GM12878 (cell line): ENCODE results near the gene GPC5. TPM values are rescaled to one million over a fixed set of nuclear protein-coding genes. Genes with fewer than 3 reads are reported as not detected.

Experiments
- ATAC-seq: fragments of 200-7000 bp; cut with Tn5 transposase; 3 replicates; pipeline ENCODE4 v1.9.1; 2020; ENCODE audit warnings: mild to moderate bottlenecking, moderate library complexity
- BruUV-seq: library from RNA; stranded (reverse); fragments of 400-500 nt; replicated peaks from 2 replicates; lab custom pipeline; 2021; lab: Mats Ljungman, UMichigan
- CTCF ChIA-PET: fragments of 300-600 bp; sonication (Branson Sonifier 250); formaldehyde crosslinking; extraction: SDS; loops from one replicate; lab custom pipeline; 2021; ENCODE audit warnings: inconsistent platforms; lab: Yijun Ruan, JAX
- POLR2A ChIA-PET: fragments of 350-600 bp; formaldehyde crosslinking; extraction: SDS; loops from one replicate; lab custom pipeline; 2021; ENCODE audit warnings: inconsistent platforms; lab: Charles Lee
- RAD21 ChIA-PET: fragments of 300-600 bp; sonication (Branson Sonifier 250); formaldehyde crosslinking; loops from one replicate; lab custom pipeline; 2023; ENCODE audit warnings: antibody characterized with exemption; ENCODE audit not compliant: unreplicated experiment; lab: Charles Lee
- SMC1A ChIA-PET: fragments of 300-600 bp; sonication (Branson Sonifier 250); formaldehyde crosslinking; loops from one replicate; lab custom pipeline; 2023; ENCODE audit not compliant: unreplicated experiment, uncharacterized antibody; lab: Charles Lee
- DNase-seq: peaks from one replicate; pipeline ENCODE4 v3.0.0-alpha.2; 2011; ENCODE audit warnings: low read depth, low spot score
- FAIRE-seq: peaks from 3 replicates; lab custom pipeline; 2011; peaks lifted over from hg19 to GRCh38; lab: Jason Lieb, UNC
- H2AFZ ChIP-seq: 2 replicates; pipeline ENCODE4 v1.6.0; 2011; ENCODE audit warnings: low read depth, low read length, control low read depth; ENCODE audit not compliant: control insufficient read depth
- H3K27ac ChIP-seq: 2 replicates; pipeline ENCODE4 v1.5.1; 2011; ENCODE audit warnings: control low read depth; ENCODE audit not compliant: control insufficient read depth, insufficient read depth
- H3K27me3 ChIP-seq, 2 experiments: replicated peaks in 1 of 2; 2 replicates each; pipeline versions ENCODE4 v1.6.0 to v1.6.1; 2011; ENCODE audit warnings: low read length in 1 of 2; ENCODE audit not compliant: control insufficient read depth in 2 of 2, insufficient read depth in 2 of 2
- H3K36me3 ChIP-seq, 2 experiments: 2 replicates each; pipeline ENCODE4 v1.5.1; 2011; ENCODE audit warnings: low read length in 1 of 2; ENCODE audit not compliant: control insufficient read depth in 2 of 2, insufficient read depth in 2 of 2
- H3K4me1 ChIP-seq: 2 replicates; pipeline ENCODE4 v1.6.1; 2011; ENCODE audit warnings: mild to moderate bottlenecking, low read length, moderate library complexity, mixed read lengths; ENCODE audit not compliant: control insufficient read depth, insufficient read depth
- H3K4me2 ChIP-seq: 2 replicates; pipeline ENCODE4 v1.6.0; 2011; ENCODE audit warnings: control low read depth; ENCODE audit not compliant: control insufficient read depth, insufficient read depth
- H3K4me3 ChIP-seq: fragments of 200-600 bp; sonication (generic); 2 replicates; pipeline ENCODE4 v1.5.1; 2016
- H3K79me2 ChIP-seq: 2 replicates; pipeline ENCODE4 v1.6.0; 2011; ENCODE audit warnings: low read length; ENCODE audit not compliant: control insufficient read depth, insufficient read depth
- H3K9ac ChIP-seq: 2 replicates; pipeline ENCODE4 v1.8.0; 2011; ENCODE audit warnings: low read length, control low read depth, mixed read lengths; ENCODE audit not compliant: control insufficient read depth, insufficient read depth
- H3K9me3 ChIP-seq: replicated peaks from 3 replicates; pipeline ENCODE4 v1.5.1; 2011; ENCODE audit warnings: mild to moderate bottlenecking, low read length; ENCODE audit not compliant: control insufficient read depth, insufficient read depth
- H4K20me1 ChIP-seq: 2 replicates; pipeline ENCODE4 v1.6.0; 2011; ENCODE audit not compliant: control insufficient read depth, insufficient read depth
- BCL11A ChIP-seq: IDR thresholded peaks from 2 replicates; pipeline ENCODE4 v1.6.1; 2011; ENCODE audit warnings: low read depth, low read length
- CBX5 ChIP-seq: sonication (generic); IDR thresholded peaks from 2 replicates; pipeline ENCODE4 v1.6.1; 2016; ENCODE audit warnings: low read depth, moderate library complexity, mild to moderate bottlenecking, inconsistent platforms
- FOS ChIP-seq: IDR thresholded peaks from 3 replicates; pipeline ENCODE4 v1.6.1; 2011; ENCODE audit warnings: borderline replicate concordance; ENCODE audit not compliant: insufficient read length; ENCODE audit errors: extremely low read depth
- HCFC1 ChIP-seq: fragments of 150-350 bp; IDR thresholded peaks from 2 replicates; pipeline ENCODE4 v1.6.1; 2014; ENCODE audit warnings: low read length
- HDGF ChIP-seq: fragments of 450-650 bp; IDR thresholded peaks from 2 replicates; pipeline ENCODE4 v1.6.1; 2016; ENCODE audit warnings: antibody characterized with exemption
- IKZF1 ChIP-seq: fragments of 450-650 bp; conservative IDR thresholded peaks from 2 replicates; pipeline ENCODE4 v1.6.1; 2017; ENCODE audit warnings: antibody characterized with exemption, mild to moderate bottlenecking
- MTA2 ChIP-seq: fragments of 450-650 bp; IDR thresholded peaks from 2 replicates; pipeline ENCODE4 v1.6.1; 2016; ENCODE audit warnings: low read depth, mild to moderate bottlenecking, moderate library complexity
- PRDM15 ChIP-seq: fragments of 450-650 bp; formaldehyde crosslinking; IDR thresholded peaks from 2 replicates; pipeline ENCODE4 v1.4.0; 2020; ENCODE audit warnings: mild to moderate bottlenecking, moderate library complexity
- SREBF1 ChIP-seq: IDR thresholded peaks from 2 replicates; pipeline ENCODE4 v1.6.1; 2012; ENCODE audit warnings: mild to moderate bottlenecking, low read length
- ZNF24 ChIP-seq: fragments of 450-650 bp; IDR thresholded peaks from 2 replicates; pipeline ENCODE4 v1.6.1; 2017; ENCODE audit warnings: antibody characterized with exemption, mild to moderate bottlenecking
- ZZZ3 ChIP-seq: IDR thresholded peaks from 2 replicates; pipeline ENCODE4 v1.6.1; 2011; ENCODE audit warnings: low read depth; ENCODE audit not compliant: control insufficient read depth, insufficient read length
- WGBS: methylation state at CpG from one replicate; pipeline ENCODE4 v1.1.6; 2016; ENCODE audit warnings: low lambda C conversion rate; ENCODE audit not compliant: insufficient replicate concordance, insufficient coverage; ENCODE audit errors: missing lambda C conversion rate; 5-methylcytosine and 5-hydroxymethylcytosine counted together
- in situ Hi-C: fragments of 300-500 bp; cut with MboI; formaldehyde crosslinking; loops from 9 replicates; pipeline ENCODE4 v1.14.3; 2018; ENCODE audit warnings: mixed read lengths
- intact Hi-C: fragments of 100-400 bp; cut with micrococcal nuclease; formaldehyde crosslinking; loops from one replicate; pipeline ENCODE4 v1.14.2; 2022; ENCODE audit not compliant: unreplicated experiment
- polyA plus RNA-seq, 11 experiments: library from polyadenylated mRNA; depleted of rRNA in 4 of 11; unstranded in 6 of 11; stranded (reverse) in 5 of 11; fragments of >200 nt; fragmentation: Nextera tagmentation in 4 of 11; fragmentation: Illumina TruSeq in 1 of 11; extraction: Ambion mirVana in 4 of 11; extraction: Trizol in 1 of 11; gene quantifications; 1 replicate in 1 of 11; 2 replicates in 10 of 11; pipeline versions ENCODE4 v1.2.1 to v1.2.3, GENCODE V29; 2011 to 2016; ENCODE audit warnings: inconsistent platforms in 2 of 11, missing spikeins in 2 of 11, low read depth in 1 of 11
- total RNA-seq, 4 experiments: library from RNA; depleted of rRNA in 3 of 4; stranded (reverse); fragments of >200 nt in 3 of 4; fragmentation: Illumina TruSeq in 1 of 4; extraction: Trizol in 1 of 4; gene quantifications; 2 replicates each; pipeline versions ENCODE4 v1.2.1 to v1.2.3, GENCODE V29; 2013 to 2021

GPC5 gene
- total and polyA plus RNA-seq, 10 of the 15 experiments (the other 5 are each of a cell fraction or from before 2014, with no cell fraction given), result 0.05 to 0.87 (median 0.44) TPM; not detected in 1

DNA sequence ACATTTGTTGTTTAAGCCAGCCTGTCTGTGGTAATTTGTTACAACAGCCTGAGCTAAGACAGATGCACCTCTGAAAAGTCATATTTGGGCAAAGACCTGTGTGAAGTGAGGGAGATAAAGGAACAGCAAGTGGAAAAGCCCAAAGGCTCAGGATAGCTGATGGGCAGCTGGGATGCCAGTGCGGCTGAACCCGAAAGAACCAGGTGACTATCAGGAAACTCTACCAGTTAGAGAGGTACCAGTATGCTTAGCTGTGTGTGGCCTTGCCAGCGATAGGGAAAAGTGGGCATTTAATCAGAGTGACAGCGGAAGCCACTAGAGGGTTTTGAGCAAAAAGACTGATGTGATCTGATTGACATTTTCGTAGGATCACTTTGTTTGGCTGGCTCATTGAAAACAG lies 1063.4 kb downstream of the GPC5 start (continued):
- TF ChIP-seq PRDM15 (CRISPR knock-in tag), result no peak
- TF ChIP-seq ZNF24, result no peak
- no peak for TF ChIP-seq BCL11A
- TF ChIP-seq, all 136 proteins: peak for 0

GRCh38 chr13:92463134-92463533 lies 1064.7 kb downstream of the GPC5 start:
- Histone ChIP-seq H3K36me3 (no peaks in the 10 kb centered on the region), H3K27ac (no peak overlapping the region), H2AFZ (no peak overlapping the region), H3K4me1 (no peaks in the 10 kb centered on the region), H3K9me3 (no peaks in the 10 kb centered on the region), H3K4me2 (no peak overlapping the region), H3K4me3 (no peak overlapping the region), H3K27me3 (no peaks in the 10 kb centered on the region), H3K79me2 (no peaks in the 10 kb centered on the region), H4K20me1 (no peaks in the 10 kb centered on the region), H3K9ac (no peak overlapping the region)
- ChIA-PET SMC1A (interaction anchor here (0.6 kb wide), 1 partner anchor 36 kb away, joined by 3 read pairs; no protein-coding TSS in a partner anchor), RAD21 (no interaction called here), CTCF (interaction anchor here (0.7 kb wide), 1 partner anchor 23 kb away, joined by 3 read pairs; no protein-coding TSS in a partner anchor), POLR2A (no interaction called here)
- intact Hi-C loops, result no loop called here
- in situ Hi-C loops, result no loop called here
- no TSS peak for BruUV-seq
- TF ChIP-seq MTA2 (no peak), ZZZ3 (no peak), FOS (no peak), CBX5 (no peak), SREBF1 (no peak), HDGF (no peak), IKZF1 (no peak), HCFC1 (no peak)
- ATAC-seq, result no peak
- DNase-seq, result no peak
- WGBS, result 24% methylated on average over 7 of the region's 7 CpGs
- no peak for FAIRE-seq
